Breast epithelium (tissue), 3 donors: ENCODE results near the gene PDCD7.

Experiments
- CTCF ChIP-seq, 3 donors: fragments of 450-650 bp; IDR thresholded peaks; one replicate each; pipeline ENCODE4 v1.5.1; 2016 to 2017; ENCODE audit warnings: antibody characterized with exemption in 3 of 3, mild to moderate bottlenecking in 3 of 3, moderate library complexity in 3 of 3
- POLR2A ChIP-seq: fragments of 450-650 bp; IDR thresholded peaks from one replicate; pipeline ENCODE4 v1.6.1; 2016; ENCODE audit warnings: antibody characterized with exemption, mild to moderate bottlenecking, moderate library complexity
- POLR2AphosphoS5 ChIP-seq, 3 donors: sonication (generic); formaldehyde crosslinking; IDR thresholded peaks; one replicate each; pipeline ENCODE4 v1.6.1; 2017; ENCODE audit warnings: antibody characterized with exemption in 3 of 3

- no peak for TF ChIP-seq CTCF (IDR thresholded peaks at IDR 0.05)
- TF ChIP-seq POLR2A = no peak
- no peak for TF ChIP-seq POLR2AphosphoS5 (IDR thresholded peaks at IDR 0.05)
These were observed 23.1 kb upstream of the PDCD7 start for GRCh38 chr15:65156692-65157091.
